ENCODE results near the gene MYH6. TPM values are rescaled to one million over a fixed set of nuclear protein-coding genes. Genes with fewer than 3 reads are reported as not detected.
"Not testable (repeated sequence)": the region's sequence is repeated elsewhere in the genome, so short reads cannot be mapped to it uniquely, and the experiment has no call there.

The MYH6 gene
- under 1 TPM in 1 of 7 donors, not detected in 6; 0.82 TPM for total RNA-seq
- polyA plus RNA-seq: under 1 TPM; 0.35 to 0.44 (median 0.37) TPM
- long read RNA-seq, donor 1: 0 reads
- long read RNA-seq, donor 2: 0 reads

DNA sequence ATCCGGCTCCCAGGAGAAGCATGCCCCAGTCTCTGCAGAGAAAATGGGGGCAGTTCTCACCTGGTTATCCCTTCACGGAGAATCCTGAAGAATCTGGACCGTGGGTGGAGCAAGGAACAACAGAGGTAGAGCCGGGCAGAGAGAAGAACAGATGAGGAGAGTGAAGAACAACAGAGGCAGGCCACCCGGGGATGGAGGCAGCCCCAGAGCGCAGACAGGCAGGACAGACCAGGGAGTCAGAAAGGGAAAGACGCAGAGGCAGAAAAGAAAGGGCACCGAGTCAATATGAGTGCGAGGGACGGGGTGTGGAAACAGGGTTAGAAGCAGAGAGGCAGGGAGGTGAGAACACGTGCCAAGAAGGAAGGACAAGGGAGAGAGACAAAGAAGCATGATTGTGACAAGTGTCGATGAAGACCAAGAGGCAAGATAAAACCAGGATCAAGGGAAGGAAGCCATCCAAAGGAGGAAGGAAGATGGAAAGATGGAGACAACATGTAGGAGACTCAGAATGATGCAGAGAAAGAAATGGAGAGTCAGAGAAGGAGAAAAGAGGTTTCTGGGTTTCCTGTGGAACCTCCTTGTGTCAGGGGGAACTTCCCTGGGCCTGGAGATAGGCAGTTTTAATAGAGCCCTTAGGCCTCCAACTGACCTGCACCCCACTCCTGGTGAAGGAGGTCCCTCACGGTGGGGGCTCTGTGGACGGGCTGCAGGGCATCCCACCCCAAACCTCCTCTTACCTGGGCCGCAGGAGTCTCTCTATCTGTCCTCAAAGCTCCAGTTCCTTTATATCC, at the start of gene MYH6:
MYH6 (minus strand) TSS at position 758 of the 791 bp plus-strand sequence. CDS start 1,050 bp downstream, outside the sequence.
- no peak within 1 kb of the TSS for H3K27ac ChIP-seq
- 74 to 86% (median 84%) methylated on average over 15 of the region's 15 CpGs for WGBS, 5 donors
- DNase-seq: no peak
- no peak within 1 kb of the TSS for H3K4me3 ChIP-seq
- TF ChIP-seq, protein P1, sequence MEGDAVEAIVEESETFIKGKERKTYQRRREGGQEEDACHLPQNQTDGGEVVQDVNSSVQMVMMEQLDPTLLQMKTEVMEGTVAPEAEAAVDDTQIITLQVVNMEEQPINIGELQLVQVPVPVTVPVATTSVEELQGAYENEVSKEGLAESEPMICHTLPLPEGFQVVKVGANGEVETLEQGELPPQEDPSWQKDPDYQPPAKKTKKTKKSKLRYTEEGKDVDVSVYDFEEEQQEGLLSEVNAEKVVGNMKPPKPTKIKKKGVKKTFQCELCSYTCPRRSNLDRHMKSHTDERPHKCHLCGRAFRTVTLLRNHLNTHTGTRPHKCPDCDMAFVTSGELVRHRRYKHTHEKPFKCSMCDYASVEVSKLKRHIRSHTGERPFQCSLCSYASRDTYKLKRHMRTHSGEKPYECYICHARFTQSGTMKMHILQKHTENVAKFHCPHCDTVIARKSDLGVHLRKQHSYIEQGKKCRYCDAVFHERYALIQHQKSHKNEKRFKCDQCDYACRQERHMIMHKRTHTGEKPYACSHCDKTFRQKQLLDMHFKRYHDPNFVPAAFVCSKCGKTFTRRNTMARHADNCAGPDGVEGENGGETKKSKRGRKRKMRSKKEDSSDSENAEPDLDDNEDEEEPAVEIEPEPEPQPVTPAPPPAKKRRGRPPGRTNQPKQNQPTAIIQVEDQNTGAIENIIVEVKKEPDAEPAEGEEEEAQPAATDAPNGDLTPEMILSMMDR (IDR thresholded peaks at IDR 0.05 in 8 of 11, conservative IDR thresholded peaks at IDR 0.05 in 3 of 11): no peak
- TF ChIP-seq POLR2AphosphoS5 (IDR thresholded peaks at IDR 0.05): no peak
- H3K9me3 ChIP-seq: no peaks in the 10 kb centered on the region
- H3K27me3 ChIP-seq (replicated peaks in 1 of 7): peaks cover 0 to 90% (median 0%) of the 10 kb centered on the region in 7 donors
- H3K36me3 ChIP-seq: no peaks in the 10 kb centered on the region
- intact Hi-C loops (cut with DNase I; ENCODE audit: low total_unique reads): no loop called here
- no peaks in the 10 kb centered on the region for H3K4me1 ChIP-seq

DNA sequence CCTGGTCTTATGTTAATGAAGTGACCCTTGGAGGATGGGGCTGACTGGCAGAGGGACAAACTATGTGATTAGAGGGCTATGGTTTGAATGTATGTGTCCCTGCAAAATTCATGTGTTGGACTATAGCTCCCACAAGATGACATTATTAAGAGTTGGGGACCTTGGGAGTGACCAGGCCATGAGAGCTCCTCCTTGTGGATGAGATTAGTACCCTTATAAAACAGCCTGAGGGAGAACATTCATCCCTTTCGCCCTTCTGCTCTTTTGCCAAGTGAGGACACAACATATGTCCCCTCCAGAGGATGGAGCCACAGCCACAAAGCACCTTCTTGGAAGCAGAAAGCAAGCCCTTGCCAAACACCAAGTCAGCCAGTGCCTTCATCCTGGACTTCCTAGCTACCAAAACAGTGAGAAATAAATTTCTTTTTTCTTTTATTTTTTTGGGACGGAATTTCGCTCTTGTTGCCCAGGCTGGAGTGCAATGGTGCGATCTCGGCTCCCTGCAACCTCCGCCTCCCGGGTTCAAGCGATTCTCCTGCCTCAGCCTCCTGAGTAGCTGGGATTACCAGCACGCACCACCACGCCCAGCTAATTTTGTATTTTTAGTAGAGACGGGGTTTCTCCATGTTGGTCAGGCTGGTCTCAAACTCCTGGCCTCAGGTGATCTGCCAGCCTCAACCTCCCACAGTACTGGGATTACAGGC, 49.0 kb upstream of the MYH6 start:
- H3K4me1 ChIP-seq; H3K4me3 ChIP-seq; H3K27ac ChIP-seq; intact Hi-C loops (cut with DNase I; ENCODE audit: low total_unique reads); H3K36me3 ChIP-seq; DNase-seq; H3K9me3 ChIP-seq: not testable (repeated sequence)
- whole genome bisulfite sequencing, 5 donors: 82 to 95% (median 89%) methylated on average over 11 of the region's 11 CpGs
- peaks cover 0 to 36% (median 0%) of the 10 kb centered on the region in 7 donors for H3K27me3 ChIP-seq (replicated peaks in 1 of 7)

DNA sequence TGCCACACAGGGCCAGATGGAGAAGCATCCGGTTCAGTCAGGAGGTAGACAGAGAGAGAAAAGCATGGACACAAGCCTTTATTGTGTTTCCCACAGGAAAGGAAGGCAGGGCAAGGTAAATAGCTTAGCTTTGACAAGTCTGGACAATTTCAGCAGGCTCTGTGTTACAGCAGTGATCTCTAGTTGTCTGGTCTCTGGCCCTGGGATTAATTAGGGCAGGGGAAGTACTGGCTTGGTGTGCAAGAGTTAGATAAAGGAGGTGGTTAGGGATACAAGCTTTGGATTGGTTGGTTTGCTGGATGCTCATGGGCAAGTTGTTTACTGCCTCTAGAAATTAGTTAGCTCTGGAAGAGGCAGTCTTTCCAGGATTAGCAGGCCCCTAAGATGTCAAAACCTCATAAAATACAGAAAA, 46.4 kb upstream of the MYH6 start:
- no peak for DNase-seq
- Histone ChIP-seq H3K27me3 (replicated peaks in 1 of 7) (peaks cover 0 to 36% (median 10%) of the 10 kb centered on the region in 7 donors), H3K36me3 (no peaks in the 10 kb centered on the region), H3K27ac (no peak overlapping the region), H3K4me1 (no peaks in the 10 kb centered on the region), H3K4me3 (no peak overlapping the region), H3K9me3 (peaks cover 0 to 4% (median 0%) of the 10 kb centered on the region in 8 donors)
- TF ChIP-seq POLR2AphosphoS5 (IDR thresholded peaks at IDR 0.05): no peak
- no peak for TF ChIP-seq POLR2A (IDR thresholded peaks at IDR 0.05)
- TF ChIP-seq, protein P1 (IDR thresholded peaks at IDR 0.05 in 8 of 11, conservative IDR thresholded peaks at IDR 0.05 in 3 of 11): no peak
- 10 to 44% (median 27%) methylated on average over 1 of the region's 1 CpG for WGBS, 5 donors
- intact Hi-C loops (cut with DNase I; ENCODE audit: low total_unique reads): no loop called here

DNA sequence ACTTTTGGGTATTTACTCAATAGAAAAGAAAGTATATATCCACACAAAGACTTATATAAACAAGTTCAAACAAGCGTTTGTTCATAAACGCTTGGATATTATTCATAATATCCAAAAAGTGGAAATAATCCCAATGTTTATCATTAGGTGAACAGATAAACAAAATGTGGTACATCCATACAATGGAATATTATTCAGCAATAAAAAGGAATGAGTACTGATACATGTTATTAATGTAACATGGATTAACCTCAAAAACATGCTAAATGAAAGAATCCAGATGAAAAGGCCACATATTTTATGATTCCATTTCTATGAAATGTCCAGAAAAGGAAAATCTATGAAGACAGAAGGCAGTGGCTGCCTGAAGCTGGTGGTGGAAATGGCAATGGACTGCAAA, 44.2 kb upstream of the MYH6 start:
- no peak for DNase-seq
- no peak overlapping the region for H3K27ac ChIP-seq
- no peak overlapping the region for H3K4me3 ChIP-seq
- H3K36me3 ChIP-seq: no peaks in the 10 kb centered on the region
- TF ChIP-seq POLR2AphosphoS5 (IDR thresholded peaks at IDR 0.05) (no peak), POLR2A (IDR thresholded peaks at IDR 0.05) (no peak)
- TF ChIP-seq, protein P1 (IDR thresholded peaks at IDR 0.05 in 8 of 11, conservative IDR thresholded peaks at IDR 0.05 in 3 of 11): no peak
- peaks cover 0 to 4% (median 0%) of the 10 kb centered on the region in 8 donors for H3K9me3 ChIP-seq
- intact Hi-C loops (cut with DNase I; ENCODE audit: low total_unique reads): no loop called here
- H3K4me1 ChIP-seq: no peaks in the 10 kb centered on the region
- peaks cover 0 to 26% (median 4%) of the 10 kb centered on the region in 7 donors for H3K27me3 ChIP-seq (replicated peaks in 1 of 7)
- WGBS, 5 donors: 93 to 97% (median 96%) methylated on average over 2 of the region's 2 CpGs

Measured in spleen (tissue), 13 donors.